Measurements from ENCODE around the gene MMD.
"Not testable (repeated sequence)": the region's sequence is repeated elsewhere in the genome, so short reads cannot be mapped to it uniquely, and the experiment has no call there.

Gene MMD

GRCh38 chr17:55421179-55421934 is at the start of gene MMD:
Gene MMD (minus strand): TSS chr17:55421835. CDS start chr17:55421695, 140 bp downstream.
- DNase-seq (ENCODE audit: extremely low read depth in 1 of 2, low read depth in 1 of 2) = no peak

- DNase-seq (ENCODE audit: extremely low read depth in 1 of 2, low read depth in 1 of 2) = no peak
These were observed 45.0 kb upstream of the MMD start for GRCh38 chr17:55466671-55467070.

GRCh38 chr17:55465771-55466170 is 44.1 kb upstream of the MMD start:
- not testable (repeated sequence) for DNase-seq (ENCODE audit: extremely low read depth in 1 of 2, low read depth in 1 of 2)

- DNase-seq (ENCODE audit: extremely low read depth in 1 of 2, low read depth in 1 of 2) = no peak
These were observed 42.0 kb upstream of the MMD start for GRCh38 chr17:55463600-55463999.

- no peak for DNase-seq (ENCODE audit: extremely low read depth in 1 of 2, low read depth in 1 of 2)
These were observed 41.1 kb upstream of the MMD start for GRCh38 chr17:55462711-55463110.

- no peak for DNase-seq (ENCODE audit: extremely low read depth in 1 of 2, low read depth in 1 of 2)
These were observed 40.6 kb upstream of the MMD start for GRCh38 chr17:55462234-55462633.

GRCh38 chr17:55458978-55459377 is 37.3 kb upstream of the MMD start:
- no peak for DNase-seq (ENCODE audit: extremely low read depth in 1 of 2, low read depth in 1 of 2)

GRCh38 chr17:55458287-55458900 is 36.8 kb upstream of the MMD start:
- DNase-seq (ENCODE audit: extremely low read depth in 1 of 2, low read depth in 1 of 2) = no peak

GRCh38 chr17:55456307-55457240 is 34.9 kb upstream of the MMD start:
- DNase-seq (ENCODE audit: extremely low read depth in 1 of 2, low read depth in 1 of 2) = no peak

- DNase-seq (ENCODE audit: extremely low read depth in 1 of 2, low read depth in 1 of 2) = no peak
These were observed 33.4 kb upstream of the MMD start for GRCh38 chr17:55454906-55455474.

GRCh38 chr17:55453839-55454557 is 32.4 kb upstream of the MMD start:
- no peak for DNase-seq (ENCODE audit: extremely low read depth in 1 of 2, low read depth in 1 of 2)

GRCh38 chr17:55452139-55452790 is 30.6 kb upstream of the MMD start:
- DNase-seq (ENCODE audit: extremely low read depth in 1 of 2, low read depth in 1 of 2) = no peak

- no peak for DNase-seq (ENCODE audit: extremely low read depth in 1 of 2, low read depth in 1 of 2)
These were observed 30.1 kb upstream of the MMD start for GRCh38 chr17:55451758-55452138.

GRCh38 chr17:55451203-55451641 is 29.6 kb upstream of the MMD start:
- DNase-seq (ENCODE audit: extremely low read depth in 1 of 2, low read depth in 1 of 2) = no peak

GRCh38 chr17:55450232-55450825 is 28.7 kb upstream of the MMD start:
- no peak for DNase-seq (ENCODE audit: extremely low read depth in 1 of 2, low read depth in 1 of 2)

GRCh38 chr17:55448681-55449080 is 27.0 kb upstream of the MMD start:
- DNase-seq (ENCODE audit: extremely low read depth in 1 of 2, low read depth in 1 of 2) = no peak

- DNase-seq (ENCODE audit: extremely low read depth in 1 of 2, low read depth in 1 of 2) = no peak
These were observed 25.1 kb upstream of the MMD start for GRCh38 chr17:55446581-55447205.

GRCh38 chr17:55446004-55446403 is 24.4 kb upstream of the MMD start:
- not testable (repeated sequence) for DNase-seq (ENCODE audit: extremely low read depth in 1 of 2, low read depth in 1 of 2)

Measured in activated CD8-positive, alpha-beta memory T cell treated with anti-CD3 and anti-CD28 coated beads for 1 hour (primary cell).